Ammon's horn (tissue), 1 donor: ENCODE results near the gene ZSCAN30.
"Not testable (repeated sequence)": the region's sequence is repeated elsewhere in the genome, so short reads cannot be mapped to it uniquely, and the experiment has no call there.

Experiments used
- DNase-seq: peaks from one replicate; pipeline ENCODE4 v3.0.0-alpha.2; 2016; ENCODE audit warnings: low spot score

ZSCAN30 gene

DNA sequence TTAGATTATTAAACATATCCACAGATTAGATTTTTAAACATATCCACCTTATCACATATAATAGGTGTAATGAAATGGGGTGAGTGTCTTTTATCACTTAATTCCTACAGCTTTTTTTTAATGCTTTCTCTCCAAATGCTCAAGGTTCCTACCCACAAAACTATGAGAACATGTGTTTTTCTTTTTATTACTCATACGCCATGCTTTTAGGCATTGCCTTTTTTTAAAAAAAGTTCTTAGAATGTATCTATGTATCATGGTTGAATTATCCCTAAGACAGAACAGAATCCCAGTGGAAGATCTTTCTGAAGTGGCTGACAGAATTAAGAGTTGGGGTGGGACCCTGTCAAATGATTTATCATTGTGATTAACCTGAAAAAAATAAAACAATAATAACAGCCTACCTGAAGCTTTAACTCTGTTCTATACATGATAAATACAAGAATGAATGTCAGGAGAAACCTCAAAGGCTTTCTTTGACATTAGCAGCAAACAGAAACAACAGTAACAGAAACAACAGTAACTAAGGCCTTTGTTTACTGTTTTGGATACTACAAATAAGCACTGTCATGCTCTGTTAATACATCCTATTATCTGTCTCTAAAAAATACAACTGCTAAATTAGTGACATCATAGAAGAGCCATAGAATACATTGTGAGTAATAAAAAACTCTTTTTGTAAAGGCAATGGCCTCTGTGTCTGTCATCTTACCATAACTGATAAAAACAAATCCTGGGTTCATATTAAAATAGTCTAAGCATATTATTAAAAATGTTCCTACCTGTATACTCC is 53.3 kb downstream of the ZSCAN30 start:
- peak; percentile 18 for DNase-seq

DNA sequence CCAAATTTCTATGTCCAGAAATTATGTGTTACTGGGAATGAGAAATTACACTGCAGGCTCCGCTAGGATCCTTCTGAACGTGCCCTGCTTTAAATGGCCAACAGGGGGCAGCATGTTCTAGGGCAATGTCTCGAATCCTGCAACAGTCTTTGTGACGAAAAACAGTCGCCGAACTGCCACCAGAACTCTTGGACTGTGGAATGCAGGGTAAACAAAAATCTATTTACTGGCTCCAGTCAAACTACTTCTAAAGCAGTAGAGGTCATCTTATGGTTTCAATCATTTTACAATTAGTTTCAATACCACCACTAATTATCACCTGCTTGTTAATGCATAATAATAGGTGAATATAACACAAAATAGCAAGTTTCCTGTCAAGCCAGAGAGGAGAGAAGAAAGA is 59.0 kb downstream of the ZSCAN30 start:
- DNase-seq = peak; percentile 94

DNA sequence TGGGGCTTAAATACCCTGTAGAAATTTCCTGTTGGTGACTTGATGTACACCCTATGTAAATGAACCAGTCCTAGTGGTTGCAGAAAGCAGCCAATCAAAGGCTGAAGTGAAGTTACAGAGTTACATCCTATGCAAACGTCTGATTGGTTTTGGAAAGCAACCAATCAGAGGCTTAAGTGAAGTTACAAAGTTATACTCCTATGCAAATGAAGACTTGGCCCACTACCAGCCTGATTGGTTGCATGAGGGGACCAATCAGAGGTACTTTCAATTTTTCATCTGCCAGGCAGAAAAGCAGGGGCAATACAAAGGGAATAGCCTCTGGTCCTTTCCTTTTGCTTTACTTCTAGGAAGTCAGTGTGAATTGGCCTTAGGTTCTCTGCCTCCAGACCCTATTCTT is 62.8 kb downstream of the ZSCAN30 start:
- DNase-seq = no peak

DNA sequence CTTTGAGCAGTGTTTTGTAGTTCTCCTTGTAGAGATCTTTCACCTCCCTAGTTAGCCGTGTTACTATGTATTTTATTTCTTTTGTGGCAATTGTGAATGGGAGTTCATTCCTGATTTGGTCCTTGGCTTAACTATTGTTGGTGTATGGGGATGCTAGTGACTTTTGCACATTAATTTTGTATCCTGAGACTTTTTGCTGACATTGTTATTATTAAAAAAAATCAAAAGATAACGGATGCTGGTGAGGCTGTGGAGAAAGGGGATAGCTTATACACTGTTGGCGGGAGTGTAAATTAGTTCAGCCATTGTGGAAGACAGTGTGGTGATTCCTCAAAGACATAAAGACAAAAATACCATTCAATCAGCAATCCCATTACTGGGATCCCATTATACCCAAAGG is 66.2 kb downstream of the ZSCAN30 start:
- no peak for DNase-seq

DNA sequence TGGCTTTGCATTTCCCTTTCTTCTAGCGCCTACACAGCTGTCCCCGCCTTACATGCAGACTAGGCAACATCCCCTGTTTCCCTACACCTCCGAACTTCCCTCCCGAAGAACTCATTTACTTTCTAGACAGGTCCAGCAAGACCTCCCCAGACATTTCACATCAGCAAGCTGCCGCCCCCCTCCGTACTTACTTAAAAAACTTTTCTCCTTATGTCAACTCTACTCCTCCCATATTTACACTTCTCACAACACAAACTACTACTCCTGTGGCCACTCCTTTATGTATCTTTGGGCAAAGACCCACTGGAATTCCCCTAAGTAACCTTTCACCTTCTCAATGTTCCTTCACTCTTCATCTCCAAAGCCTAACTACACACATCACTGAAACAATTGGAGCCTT is 69.6 kb downstream of the ZSCAN30 start:
- DNase-seq = no peak

DNA sequence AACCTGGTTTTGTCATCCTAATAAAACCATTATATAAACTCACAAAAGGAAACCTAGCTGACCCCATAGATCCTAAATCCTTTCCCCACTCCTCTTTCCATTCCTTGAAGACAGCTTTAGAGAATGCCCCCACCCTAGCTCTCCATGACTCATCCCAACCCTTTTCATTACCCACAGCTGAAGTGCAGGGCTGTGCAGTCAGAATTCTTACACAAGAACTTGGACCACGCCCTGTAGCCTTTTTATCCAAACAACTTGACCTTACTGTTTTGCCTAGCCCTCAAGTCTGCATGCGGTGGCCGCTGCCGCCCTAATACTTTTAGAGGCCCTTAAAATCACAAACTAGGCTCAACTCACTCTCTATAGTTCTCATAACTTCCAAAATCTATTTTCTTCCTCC is 70.7 kb downstream of the ZSCAN30 start:
- not testable (repeated sequence) for DNase-seq

DNA sequence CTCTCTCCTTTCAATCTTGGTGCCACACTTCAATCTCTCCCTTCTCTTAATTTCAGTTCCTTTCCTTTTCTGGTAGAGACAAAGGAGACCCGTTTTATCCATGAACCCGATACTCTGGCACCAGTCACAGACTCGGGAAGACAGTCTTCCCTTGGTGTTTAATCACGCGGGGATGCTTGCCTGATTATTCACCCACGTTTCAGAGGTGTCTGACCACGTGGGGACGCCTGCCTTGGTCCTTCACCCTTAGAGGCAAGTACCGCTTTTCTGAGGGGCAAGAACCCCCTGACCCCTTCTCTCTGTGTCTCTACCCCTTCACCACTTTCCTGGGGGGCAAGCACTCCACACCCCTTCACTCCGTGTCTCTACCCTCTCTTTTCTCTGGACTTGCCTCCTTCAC is 73.4 kb downstream of the ZSCAN30 start:
- not testable (repeated sequence) for DNase-seq

DNA sequence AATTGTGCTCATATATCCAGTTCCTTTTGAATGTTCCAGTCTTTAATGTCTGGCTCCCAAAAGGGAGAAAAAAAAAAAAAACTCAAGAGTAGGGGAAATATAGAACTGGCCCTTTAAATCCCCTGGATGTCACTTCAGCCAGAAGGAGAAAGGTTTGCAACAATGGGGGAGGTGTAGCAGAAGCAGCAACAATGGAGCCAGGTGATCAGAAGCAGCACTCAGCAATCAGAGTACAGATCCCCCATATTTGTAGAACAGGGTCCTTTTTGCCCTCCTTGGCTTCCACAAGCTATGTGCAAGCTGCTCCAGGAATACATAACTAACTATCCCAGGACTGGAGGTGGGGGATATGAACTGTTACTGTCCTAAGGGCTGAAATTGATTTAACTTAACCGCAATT is 75.0 kb downstream of the ZSCAN30 start:
- no peak for DNase-seq

DNA sequence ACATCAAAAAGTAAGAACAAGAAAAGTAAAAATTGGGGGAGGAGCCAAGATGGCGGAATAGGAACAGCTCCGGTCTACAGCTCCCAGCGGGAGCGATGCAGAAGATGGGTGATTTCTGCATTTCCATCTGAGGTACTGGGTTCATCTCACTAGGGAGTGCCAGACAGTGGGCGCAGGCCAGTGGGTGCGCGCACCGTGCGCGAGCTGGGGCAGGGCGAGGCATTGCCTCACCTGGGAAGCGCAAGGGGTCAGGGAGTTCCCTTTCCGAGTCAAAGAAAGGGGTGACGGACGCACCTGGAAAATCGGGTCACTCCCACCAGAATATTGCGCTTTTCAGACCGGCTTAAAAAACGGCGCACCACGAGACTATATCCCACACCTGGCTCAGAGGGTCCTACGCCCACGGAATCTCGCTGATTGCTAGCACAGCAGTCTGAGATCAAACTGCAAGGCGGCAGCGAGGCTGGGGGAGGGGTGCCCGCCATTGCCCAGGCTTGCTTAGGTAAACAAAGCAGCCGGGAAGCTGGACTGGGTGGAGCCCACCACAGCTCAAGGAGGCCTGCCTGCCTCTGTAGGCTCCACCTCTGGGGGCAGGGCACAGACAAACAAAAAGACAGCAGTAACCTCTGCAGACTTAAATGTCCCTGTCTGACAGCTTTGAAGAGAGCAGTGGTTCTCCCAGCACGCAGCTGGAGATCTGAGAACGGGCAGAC is 84.1 kb downstream of the ZSCAN30 start:
- DNase-seq = not testable (repeated sequence)

DNA sequence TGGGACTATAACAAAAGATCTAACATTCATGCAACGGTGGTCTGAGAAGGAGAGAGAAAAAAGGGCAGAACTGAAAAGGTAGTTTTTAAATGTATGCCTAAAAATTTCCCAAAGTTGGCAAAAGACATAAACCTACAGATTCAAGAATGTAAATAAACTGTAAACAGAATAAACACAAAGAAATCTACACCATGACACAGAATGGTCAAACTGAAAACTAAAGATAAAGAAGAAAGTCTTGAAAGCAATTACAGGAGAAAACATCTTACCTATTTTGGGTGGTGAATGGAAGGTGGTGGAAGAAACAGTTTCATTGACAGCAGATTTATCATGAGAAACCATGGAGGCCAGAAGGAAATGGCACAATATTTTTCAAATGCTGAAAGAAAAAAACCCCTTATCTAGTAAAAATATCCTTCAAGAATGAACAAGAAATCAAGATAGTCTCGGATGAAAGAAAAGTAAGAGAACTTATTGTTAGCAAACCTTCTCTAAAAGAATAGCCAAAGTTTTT is 84.8 kb downstream of the ZSCAN30 start:
- DNase-seq = no peak

DNA sequence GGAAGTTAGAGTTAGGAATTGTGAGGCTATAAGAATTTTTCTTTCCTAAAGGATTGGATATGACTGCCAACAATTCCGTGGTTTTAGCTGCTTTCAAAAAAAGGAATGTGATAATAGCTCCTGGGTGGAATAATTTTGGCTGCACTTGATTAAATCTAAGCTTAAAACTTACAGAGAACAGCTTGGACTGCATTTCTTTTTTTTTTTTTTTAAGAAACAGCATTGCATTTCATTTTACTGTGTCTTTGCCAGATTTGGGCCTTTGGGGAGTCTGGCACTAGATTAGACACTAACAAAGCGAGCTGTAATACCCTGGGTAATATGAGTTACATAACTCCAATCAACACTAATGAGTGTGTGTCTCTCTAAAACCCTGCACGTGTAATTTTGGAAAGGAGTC is 87.0 kb downstream of the ZSCAN30 start:
- DNase-seq = no peak

DNA sequence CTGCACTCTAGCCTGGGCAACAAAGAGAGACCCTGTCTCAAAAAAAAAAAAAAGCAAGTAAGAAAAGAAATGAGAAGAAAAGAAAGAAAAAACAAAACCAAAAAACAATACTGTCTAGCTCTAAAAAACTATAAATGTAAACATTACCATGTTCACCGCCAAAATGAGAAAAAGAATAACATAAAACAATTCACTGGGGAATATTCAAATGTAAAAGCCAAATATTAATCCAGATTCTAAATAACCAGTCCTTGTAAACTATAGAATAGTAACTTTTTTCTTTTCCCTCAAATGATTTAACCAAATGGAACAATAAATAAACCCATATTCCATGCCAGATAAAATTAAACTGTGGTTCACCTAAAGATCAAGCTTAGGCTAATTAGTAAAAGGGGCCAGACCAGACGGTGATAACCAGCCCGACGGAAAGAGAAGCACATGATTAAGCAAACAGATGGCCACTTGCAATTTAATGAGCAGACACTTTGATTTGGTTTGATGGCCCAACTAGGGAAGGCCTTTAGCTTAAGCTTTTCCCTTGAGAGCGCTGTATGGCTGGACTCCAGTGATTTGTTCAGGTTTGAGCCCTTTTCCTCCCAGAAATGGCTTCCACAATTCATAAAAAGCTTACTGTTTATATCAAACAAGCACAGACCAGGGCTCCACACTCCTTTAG is 88.6 kb downstream of the ZSCAN30 start:
- DNase-seq = no peak
